Measurements from ENCODE around the gene SLC2A5.
"Not testable (repeated sequence)": the region's sequence is repeated elsewhere in the genome, so short reads cannot be mapped to it uniquely, and the experiment has no call there.

The SLC2A5 gene

DNA sequence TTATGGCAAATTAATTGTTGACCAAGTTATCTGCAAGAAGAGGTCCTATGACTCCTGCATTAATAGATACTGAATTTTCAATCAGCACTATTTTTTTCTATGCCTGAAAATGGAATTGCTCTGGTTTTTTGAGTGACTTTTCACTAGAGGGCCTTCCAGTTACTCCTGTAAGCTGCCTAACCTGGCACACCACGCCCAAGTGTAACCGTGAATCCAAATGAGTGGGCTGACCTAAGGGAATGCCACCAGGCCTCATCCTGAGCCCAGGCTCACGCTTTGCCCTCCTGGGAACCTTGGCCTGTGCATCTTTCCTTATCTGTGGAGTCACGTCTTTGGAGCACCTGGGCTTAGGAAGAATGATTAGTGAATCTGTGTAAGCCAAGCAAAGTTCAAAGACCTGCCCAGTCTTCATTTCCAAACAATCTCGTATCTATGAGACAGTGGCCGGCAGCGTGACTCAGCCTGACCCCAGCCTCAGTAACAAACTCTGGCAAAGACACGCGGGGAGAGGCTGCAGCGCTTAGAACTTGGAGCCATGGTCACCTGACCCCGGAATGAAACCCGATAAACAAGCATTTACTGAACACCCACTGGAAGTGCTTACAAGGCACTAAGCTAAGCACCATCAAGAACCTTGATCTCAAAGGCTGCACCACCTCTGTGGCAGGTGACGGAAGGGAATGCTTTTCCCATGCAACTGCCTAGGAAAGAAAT, 75.3 kb downstream of the SLC2A5 start:
- H3K4me3 ChIP-seq (ENCODE audit: low read length); H3K27me3 ChIP-seq (ENCODE audit: insufficient read depth, low read length); H2AFZ ChIP-seq (ENCODE audit: low read depth, low read length); H3K4me1 ChIP-seq (ENCODE audit: insufficient read depth, low read length); H3K36me3 ChIP-seq (ENCODE audit: insufficient read depth, low read length); H3K9me3 ChIP-seq (ENCODE audit: low read length): not testable (repeated sequence)

- no peak overlapping the region for H2AFZ ChIP-seq (ENCODE audit: low read depth, low read length)
- H3K36me3 ChIP-seq (ENCODE audit: insufficient read depth, low read length): no peaks in the 10 kb centered on the region
- no peak overlapping the region for H3K4me3 ChIP-seq (ENCODE audit: low read length)
- H3K9me3 ChIP-seq (ENCODE audit: low read length): no peaks in the 10 kb centered on the region
- H3K27me3 ChIP-seq (ENCODE audit: insufficient read depth, low read length): no peaks in the 10 kb centered on the region
- no peaks in the 10 kb centered on the region for H3K4me1 ChIP-seq (ENCODE audit: insufficient read depth, low read length)
Measured at GRCh38 chr1:8992936-8993687, 76.3 kb downstream of the SLC2A5 start.

- Histone ChIP-seq H3K4me1 (ENCODE audit: insufficient read depth, low read length) (no peaks in the 10 kb centered on the region), H3K4me3 (ENCODE audit: low read length) (no peak overlapping the region), H2AFZ (ENCODE audit: low read depth, low read length) (no peak overlapping the region), H3K9me3 (ENCODE audit: low read length) (no peaks in the 10 kb centered on the region), H3K27me3 (ENCODE audit: insufficient read depth, low read length) (no peaks in the 10 kb centered on the region), H3K36me3 (ENCODE audit: insufficient read depth, low read length) (no peaks in the 10 kb centered on the region)
Measured at GRCh38 chr1:8989821-8990220, 79.6 kb downstream of the SLC2A5 start.

GRCh38 chr1:8989061-8989460, 80.4 kb downstream of the SLC2A5 start:
- no peaks in the 10 kb centered on the region for H3K27me3 ChIP-seq (ENCODE audit: insufficient read depth, low read length)
- no peak overlapping the region for H3K4me3 ChIP-seq (ENCODE audit: low read length)
- no peaks in the 10 kb centered on the region for H3K9me3 ChIP-seq (ENCODE audit: low read length)
- no peaks in the 10 kb centered on the region for H3K36me3 ChIP-seq (ENCODE audit: insufficient read depth, low read length)
- no peaks in the 10 kb centered on the region for H3K4me1 ChIP-seq (ENCODE audit: insufficient read depth, low read length)
- H2AFZ ChIP-seq (ENCODE audit: low read depth, low read length): no peak overlapping the region

DNA sequence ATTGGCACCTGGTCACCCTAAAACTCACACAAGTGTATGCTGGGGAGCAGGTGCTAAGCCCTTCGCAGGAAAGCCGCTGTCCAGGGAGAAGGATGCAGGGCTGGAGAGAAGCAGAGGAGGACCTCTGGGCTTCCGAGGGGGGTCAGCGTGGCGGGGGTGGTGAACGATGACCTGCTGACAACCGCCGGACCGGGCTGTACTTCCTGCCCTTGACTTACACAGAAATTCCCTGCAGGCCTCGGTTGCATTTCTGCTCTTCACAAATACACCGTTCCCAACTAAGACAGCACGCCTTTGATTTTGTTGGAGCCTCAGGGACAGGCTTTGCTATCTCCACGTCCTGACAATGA, 80.8 kb downstream of the SLC2A5 start:
- Histone ChIP-seq H2AFZ (ENCODE audit: low read depth, low read length) (no peak overlapping the region), H3K4me3 (ENCODE audit: low read length) (no peak overlapping the region), H3K9me3 (ENCODE audit: low read length) (no peaks in the 10 kb centered on the region), H3K4me1 (ENCODE audit: insufficient read depth, low read length) (no peaks in the 10 kb centered on the region), H3K36me3 (ENCODE audit: insufficient read depth, low read length) (no peaks in the 10 kb centered on the region), H3K27me3 (ENCODE audit: insufficient read depth, low read length) (no peaks in the 10 kb centered on the region)

DNA sequence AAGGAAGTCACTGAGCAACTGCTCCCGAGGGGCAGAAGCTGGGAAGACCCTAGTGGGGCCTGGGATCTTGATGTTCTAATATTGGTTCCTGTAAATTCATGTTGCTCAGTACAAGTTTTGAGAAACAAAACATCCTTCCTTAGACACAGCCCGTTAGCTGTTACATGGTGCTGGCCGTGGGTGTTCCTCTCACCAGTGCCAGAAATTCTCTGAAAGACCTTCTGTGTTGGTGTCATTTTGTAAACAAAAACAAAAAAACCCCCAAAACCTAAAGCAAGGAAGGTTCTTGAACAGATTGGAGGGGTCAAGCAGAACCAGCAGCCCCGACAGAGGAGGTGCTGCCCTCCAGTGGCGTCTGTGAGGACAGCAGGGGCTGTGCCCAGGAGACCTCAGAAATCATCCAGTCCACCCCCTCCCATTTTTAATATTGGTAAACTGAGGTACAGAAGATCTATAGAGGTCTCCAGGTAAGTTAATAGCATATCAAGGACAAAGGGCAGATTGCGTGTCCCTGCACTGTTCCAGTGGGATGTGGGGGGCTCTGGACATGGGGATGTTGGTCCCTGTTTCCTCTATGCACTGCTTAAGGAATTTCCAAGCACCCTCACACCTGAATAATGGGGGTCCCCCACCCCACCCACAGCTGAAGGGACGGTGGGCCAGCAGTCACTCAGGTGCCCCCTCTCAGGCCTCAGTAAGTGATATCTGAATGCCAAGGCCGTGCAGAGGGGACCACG, 81.4 kb downstream of the SLC2A5 start:
- Histone ChIP-seq H3K36me3 (ENCODE audit: insufficient read depth, low read length) (no peaks in the 10 kb centered on the region), H3K4me1 (ENCODE audit: insufficient read depth, low read length) (no peaks in the 10 kb centered on the region), H2AFZ (ENCODE audit: low read depth, low read length) (peak overlapping the region; percentile 34), H3K9me3 (ENCODE audit: low read length) (no peaks in the 10 kb centered on the region), H3K4me3 (ENCODE audit: low read length) (no peak overlapping the region), H3K27me3 (ENCODE audit: insufficient read depth, low read length) (no peaks in the 10 kb centered on the region)

DNA sequence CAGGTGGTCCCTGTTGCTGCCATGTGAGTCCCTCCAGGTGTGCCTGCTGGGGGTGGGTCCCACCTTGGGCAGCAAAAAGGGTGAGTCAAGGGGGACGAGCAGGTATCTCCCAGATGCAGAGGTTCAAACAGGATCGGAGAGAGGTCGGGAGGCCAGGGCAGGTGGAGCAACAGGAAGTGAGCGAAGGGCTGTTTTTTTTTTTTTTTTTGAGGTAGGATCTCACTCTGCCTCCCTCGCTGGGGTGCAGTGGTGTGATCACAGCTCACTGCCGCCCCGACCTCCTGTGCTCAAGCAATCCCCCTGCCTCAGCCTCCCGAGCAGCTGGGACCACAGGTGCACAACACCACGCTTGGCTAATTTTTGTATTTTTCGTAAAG, 82.6 kb downstream of the SLC2A5 start:
- H2AFZ ChIP-seq (ENCODE audit: low read depth, low read length): no peak overlapping the region
- H3K4me3 ChIP-seq (ENCODE audit: low read length): no peak overlapping the region
- H3K36me3 ChIP-seq (ENCODE audit: insufficient read depth, low read length): no peaks in the 10 kb centered on the region
- H3K4me1 ChIP-seq (ENCODE audit: insufficient read depth, low read length): no peaks in the 10 kb centered on the region
- H3K9me3 ChIP-seq (ENCODE audit: low read length): no peaks in the 10 kb centered on the region
- H3K27me3 ChIP-seq (ENCODE audit: insufficient read depth, low read length): no peaks in the 10 kb centered on the region

DNA sequence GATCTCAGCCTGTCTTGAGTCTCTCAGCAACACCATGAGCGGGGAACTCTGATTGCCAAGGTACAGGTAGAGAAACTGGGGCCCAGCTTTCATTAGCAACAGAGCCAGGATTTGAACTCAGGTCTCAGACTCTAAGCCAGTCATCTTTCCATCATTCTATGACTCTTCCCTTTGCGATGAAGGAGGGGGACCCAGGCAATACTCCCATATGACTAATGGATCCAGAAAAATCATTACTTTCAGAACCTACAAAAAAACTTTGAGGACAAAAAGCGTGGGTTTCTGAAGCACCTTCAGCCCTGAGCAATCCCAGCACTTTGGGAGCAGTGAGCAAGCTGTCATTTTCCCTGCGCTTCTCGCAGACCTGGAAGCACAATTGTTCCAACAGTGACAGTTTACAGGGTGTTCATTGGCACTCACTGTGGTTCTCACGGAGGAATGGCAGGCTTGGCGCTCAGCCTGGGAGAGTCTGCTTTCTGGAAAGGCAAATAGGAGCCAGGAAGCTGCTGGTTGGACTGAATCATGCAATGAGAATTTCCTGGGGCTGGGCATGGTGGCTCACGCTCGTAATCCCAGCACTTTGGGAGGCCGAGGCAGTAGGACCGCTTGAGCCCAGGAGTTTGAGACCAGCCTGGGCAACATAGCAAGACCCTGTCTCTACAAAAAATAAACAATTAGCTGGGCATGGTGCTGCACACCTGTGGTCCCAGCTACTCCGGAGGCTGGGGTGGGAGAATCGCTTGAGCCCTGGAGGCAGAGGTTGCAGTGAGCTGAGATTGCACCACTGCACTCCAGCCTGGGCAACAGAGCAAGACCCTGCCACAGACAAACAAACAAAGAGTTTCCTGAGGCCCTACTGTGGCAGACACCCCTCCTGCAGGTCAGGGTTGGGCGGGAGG, 83.3 kb downstream of the SLC2A5 start:
- no peaks in the 10 kb centered on the region for H3K4me1 ChIP-seq (ENCODE audit: insufficient read depth, low read length)
- H3K9me3 ChIP-seq (ENCODE audit: low read length): no peaks in the 10 kb centered on the region
- no peak overlapping the region for H2AFZ ChIP-seq (ENCODE audit: low read depth, low read length)
- no peaks in the 10 kb centered on the region for H3K36me3 ChIP-seq (ENCODE audit: insufficient read depth, low read length)
- H3K4me3 ChIP-seq (ENCODE audit: low read length): no peak overlapping the region
- H3K27me3 ChIP-seq (ENCODE audit: insufficient read depth, low read length): no peaks in the 10 kb centered on the region

Data from neuron (in vitro differentiated cells).